T-helper 22 cell (primary cell): ENCODE results near the gene RTN4RL1.
"Not testable (repeated sequence)": the region's sequence is repeated elsewhere in the genome, so short reads cannot be mapped to it uniquely, and the experiment has no call there.

Source experiments
- DNase-seq: peaks from one replicate; pipeline ENCODE4 v3.0.0-alpha.2; 2020; ENCODE audit warnings: low read depth

RTN4RL1 gene

GRCh38 chr17:2003525-2003924 is 21.6 kb downstream of the RTN4RL1 start:
- no peak for DNase-seq

GRCh38 chr17:2002767-2003329 is 22.3 kb downstream of the RTN4RL1 start:
- DNase-seq: no peak

DNA sequence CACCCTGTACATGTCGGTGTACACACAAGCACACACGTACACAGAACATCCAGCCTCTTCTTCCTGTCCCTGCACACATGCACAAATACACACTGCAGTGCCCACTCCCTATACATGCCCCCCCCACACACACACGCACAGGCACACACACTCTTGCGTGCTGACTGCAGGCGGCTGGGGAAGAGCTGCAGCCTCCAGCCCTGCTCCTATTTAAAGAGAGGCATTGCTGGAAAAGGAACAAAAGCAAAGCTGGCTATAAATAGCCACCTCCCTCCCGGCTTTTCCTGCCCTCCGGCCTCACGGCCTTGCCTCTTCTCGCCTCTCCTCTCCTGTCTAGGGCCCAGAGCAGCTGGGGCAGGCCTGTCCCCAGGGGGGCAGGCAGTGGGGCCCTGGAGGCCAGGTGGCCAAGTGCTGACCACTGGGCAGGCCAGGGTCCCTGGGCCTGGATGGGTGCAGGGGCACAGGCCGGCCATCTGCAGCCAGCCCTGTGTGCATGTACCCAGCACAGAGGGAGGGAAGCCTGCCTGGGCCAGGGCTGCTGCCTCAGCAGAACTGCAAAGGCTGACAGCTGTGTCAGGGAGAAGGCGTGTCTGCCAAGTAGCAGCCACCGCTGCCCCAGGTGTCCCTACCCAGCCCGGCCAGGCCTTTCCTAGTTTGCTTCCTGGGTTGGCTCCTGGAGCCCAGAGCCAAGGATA is 25.4 kb downstream of the RTN4RL1 start:
- no peak for DNase-seq

DNA sequence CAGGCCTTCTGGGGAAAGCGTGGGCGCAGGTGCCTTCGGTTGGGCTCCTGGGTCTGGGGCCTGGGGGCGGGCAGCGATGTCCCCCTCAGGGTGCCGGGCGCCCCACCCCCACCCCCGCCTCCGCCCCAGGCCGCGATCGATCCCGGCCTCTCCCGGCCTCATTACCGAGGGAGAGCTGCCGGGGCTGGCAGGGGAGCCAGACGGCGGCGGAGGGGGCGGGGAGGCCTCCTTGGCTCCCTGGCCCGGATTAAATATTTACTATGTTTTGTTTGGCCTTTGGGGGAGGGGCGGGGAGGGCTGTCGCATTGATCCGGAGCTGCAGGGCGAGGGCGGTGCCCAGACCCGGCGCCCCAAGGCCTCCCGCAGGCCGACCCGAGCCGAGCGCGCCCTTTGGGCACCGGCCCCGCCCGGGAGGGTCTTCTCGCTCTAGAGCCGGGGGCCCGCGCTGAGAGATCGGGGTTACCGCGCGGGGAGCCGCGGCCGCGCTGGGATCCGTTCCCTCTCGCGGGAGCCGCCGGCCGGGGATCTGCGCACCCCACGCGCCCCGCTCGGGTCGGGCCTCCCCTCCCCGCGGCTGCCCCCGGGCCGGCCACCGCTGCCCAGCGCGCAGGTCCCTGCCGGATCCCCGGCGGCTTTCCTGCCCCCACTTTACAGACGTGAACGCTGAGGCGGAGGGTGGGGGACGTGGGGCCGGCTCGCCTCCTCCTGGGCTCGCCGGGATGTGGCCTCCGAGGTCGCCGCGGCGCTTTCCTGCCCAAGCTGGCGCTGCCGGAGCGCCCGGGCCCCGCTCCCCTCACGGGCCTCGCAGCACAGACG is 27.0 kb downstream of the RTN4RL1 start:
- DNase-seq: no peak

- DNase-seq: no peak
Observed at GRCh38 chr17:1997289-1997926, 27.7 kb downstream of the RTN4RL1 start.

GRCh38 chr17:1996800-1997288 is 28.3 kb downstream of the RTN4RL1 start:
- no peak for DNase-seq

GRCh38 chr17:1995907-1996799 is 29.0 kb downstream of the RTN4RL1 start:
- no peak for DNase-seq

DNA sequence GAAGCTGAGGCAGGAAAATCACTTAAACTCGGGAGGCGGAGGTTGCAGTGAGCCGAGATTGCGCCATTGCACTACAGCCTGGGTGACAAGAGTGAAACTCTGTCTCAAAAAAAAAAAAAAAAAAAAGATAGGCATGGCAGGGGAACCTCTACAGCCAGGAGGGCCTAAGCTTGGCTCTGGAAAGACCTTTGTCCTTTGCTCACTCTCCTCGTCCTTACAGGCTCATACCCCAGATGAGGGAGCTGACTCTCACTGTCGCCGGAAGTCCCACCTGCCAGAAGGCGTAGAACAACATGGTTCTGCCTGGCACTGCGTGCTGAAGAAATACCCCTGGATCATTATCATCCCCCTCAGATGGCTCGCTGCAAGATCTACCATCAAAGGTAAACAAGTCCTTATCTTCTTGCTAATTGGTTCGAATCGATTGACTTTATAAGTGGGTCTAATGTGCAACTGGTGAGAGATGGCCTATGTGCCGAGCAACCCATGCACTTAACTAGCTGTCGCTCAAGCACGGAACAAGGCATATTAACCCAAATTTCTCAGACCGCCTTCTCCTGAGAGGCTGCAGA is 29.7 kb downstream of the RTN4RL1 start:
- no peak for DNase-seq

- DNase-seq: no peak
Observed at GRCh38 chr17:1994707-1995106, 30.4 kb downstream of the RTN4RL1 start.

- DNase-seq: no peak
Observed at GRCh38 chr17:1992541-1992940, 32.6 kb downstream of the RTN4RL1 start.

GRCh38 chr17:1989135-1989534 is 36.0 kb downstream of the RTN4RL1 start:
- DNase-seq: no peak

DNA sequence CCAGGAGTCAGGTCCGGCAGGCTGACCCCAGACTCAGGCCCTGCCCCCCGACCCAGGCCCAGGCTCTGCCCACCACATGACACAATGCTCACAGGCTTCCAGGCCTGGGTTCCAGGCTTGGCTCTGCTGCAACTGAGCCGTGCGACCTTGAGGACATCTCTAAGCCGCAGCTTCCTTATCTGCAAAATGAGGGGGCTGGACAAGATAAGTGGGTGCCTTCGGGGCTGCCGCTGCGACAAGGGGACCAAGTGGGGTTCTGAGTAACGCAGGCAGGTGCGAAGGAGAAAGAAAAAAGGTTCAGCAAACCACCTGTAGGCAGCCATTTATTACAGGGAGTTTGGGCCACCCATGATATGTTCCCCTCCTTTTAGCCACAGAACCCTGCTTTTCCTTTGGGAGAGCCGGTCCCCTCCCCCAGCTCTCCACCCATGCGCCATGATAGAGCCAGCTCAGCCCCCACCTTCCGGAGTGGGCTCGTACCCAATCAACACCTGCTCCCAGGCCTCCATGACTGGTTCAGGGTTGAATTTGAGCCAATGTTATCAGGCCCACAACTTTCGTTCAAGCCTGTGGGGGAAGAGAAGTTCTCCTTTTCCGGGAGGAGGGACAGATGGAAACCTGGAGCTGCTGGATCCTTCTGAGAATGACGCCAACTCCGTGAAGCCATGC is 38.2 kb downstream of the RTN4RL1 start:
- no peak for DNase-seq

GRCh38 chr17:1985686-1986085 is 39.4 kb downstream of the RTN4RL1 start:
- no peak for DNase-seq

DNA sequence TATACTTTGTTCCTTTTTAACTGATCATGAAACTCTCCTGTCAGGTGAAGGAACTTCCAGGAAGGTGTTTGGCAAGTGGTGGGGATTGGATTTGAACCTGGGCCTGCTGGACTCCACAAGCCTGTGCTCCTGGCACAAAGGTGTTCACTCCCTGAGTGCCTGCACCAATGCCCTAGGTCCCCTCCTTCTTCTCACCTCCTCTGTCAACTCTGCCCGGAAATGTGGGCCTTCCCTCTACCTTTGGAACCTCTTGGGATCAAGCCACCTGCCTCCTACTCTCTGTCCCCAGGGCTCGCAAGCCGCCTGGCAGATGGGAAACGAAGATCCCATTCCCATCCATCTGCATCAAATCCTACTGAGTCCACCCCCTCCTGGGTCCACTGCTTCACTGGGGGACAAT is 40.0 kb downstream of the RTN4RL1 start:
- DNase-seq: no peak

GRCh38 chr17:1982793-1983366 is 42.3 kb downstream of the RTN4RL1 start:
- DNase-seq: not testable (repeated sequence)

DNA sequence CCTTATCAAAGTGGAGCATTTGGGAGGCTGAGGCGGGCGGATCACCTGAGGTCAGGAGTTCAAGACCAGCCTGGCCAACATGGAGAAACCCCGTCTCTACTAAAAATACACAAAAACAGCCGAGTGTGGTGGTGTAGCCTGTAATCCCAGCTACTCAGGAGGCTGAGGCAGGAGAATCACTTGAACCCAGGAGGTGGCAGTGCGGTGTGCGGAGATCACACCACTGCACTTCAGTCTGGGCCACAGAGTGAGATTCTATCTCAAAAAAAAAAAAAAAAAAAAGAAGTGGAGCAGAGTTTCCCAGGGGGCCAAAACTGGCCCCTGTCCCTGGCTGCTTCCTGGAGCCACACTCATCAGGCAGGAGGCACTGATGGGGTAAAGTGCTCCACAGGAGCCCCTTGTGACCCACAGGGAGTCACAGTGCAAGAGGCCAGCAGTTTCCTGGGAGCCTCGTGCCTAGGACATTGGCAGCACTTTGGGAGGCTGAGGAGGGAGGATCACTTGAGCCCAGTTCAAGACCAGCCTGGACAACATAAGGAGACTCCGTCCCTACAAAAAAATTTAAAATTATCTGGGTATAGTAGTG is 44.4 kb downstream of the RTN4RL1 start:
- DNase-seq: no peak

DNA sequence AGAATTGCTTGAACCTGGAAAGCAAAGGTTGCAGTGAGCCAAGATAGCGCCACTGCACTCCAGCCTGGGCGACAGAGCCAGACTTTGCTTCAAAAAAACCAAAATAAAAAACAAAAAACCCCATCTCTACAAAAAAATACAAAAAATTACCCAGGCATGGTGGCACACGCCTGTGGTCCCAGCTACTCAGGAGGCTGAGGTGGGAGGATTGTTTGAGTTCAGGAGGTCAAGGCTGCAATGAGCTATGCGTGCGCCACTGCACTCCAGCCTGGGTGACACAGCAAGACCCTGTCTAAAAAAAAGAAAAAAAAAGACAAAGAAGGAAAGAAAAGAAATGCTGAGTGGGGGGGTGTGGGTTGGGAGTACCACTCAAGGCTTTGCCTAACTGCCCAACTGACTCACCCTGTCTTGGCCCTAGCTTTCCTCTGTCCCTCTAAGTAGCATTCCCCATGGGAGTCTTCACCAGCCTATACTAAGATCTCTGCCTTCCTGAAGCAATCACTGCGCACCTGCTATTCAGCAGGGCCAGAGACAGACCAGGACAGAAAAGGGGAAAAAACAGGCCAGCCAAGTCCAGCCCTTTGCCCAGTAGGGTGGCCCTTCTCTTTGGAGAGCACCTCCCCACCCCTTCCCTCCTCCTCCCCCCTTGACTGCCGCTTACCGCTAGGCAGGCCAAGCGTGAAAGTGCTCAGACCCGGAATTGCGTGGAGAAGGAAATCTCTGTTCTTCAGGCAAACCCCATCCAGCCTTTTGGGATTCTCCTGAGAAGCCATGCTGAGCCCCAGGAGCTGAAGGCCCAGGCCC is 45.8 kb downstream of the RTN4RL1 start:
- no peak for DNase-seq

DNA sequence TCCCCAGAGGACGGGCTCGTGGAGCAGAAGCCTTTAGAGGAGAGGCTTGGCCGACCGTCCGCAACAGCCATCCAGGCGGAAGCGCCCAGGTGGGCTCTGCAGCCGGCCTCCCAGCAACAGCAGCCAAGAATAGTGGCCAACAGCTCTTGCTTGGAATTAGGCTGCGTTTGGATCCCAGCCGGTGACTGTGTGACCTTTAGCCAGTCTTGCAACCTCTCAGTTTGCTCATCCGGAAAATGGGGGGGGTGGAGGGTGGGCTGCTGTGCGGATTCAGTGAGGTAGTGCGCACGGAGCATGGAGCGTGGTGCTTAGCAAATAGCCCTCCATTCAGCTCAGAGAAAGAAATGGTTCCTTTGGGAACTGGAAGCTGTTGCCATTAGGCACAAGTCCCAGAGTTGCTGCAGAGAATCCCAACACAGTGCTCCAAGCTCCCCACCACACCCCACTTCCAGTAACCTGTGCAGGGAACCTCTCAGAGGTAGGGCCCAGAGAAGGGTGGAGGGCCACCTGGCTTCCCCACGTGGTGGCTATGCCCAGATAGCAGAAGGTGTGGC is 46.7 kb downstream of the RTN4RL1 start:
- DNase-seq: no peak
